Endodermal cell (in vitro differentiated cells): Measurements from ENCODE around the gene MRPS35. TPM values are rescaled to one million over a fixed set of nuclear protein-coding genes. Genes with fewer than 3 reads are reported as not detected.

ENCODE experiments used
- DNase-seq: peaks from one replicate; pipeline ENCODE4 v3.0.0-alpha.2; 2017
- H3K27ac ChIP-seq: 2 replicates; pipeline ENCODE4 v1.5.1; 2013; ENCODE audit warnings: mild to moderate bottlenecking, low read depth, low read length, moderate library complexity
- H3K27me3 ChIP-seq: 2 replicates; pipeline ENCODE4 v1.6.1; 2013; ENCODE audit warnings: mild to moderate bottlenecking, low read length, moderate library complexity; ENCODE audit not compliant: insufficient read depth, control insufficient read depth, poor library complexity, severe bottlenecking
- H3K36me3 ChIP-seq: 2 replicates; pipeline ENCODE4 v1.7.0; 2013; ENCODE audit warnings: mild to moderate bottlenecking, low read length, moderate library complexity; ENCODE audit not compliant: control insufficient read depth, insufficient read depth
- H3K4me1 ChIP-seq: one replicate; pipeline ENCODE4 v1.7.0; 2013; ENCODE audit warnings: low read length; ENCODE audit not compliant: control insufficient read depth, insufficient read depth
- H3K4me3 ChIP-seq: 2 replicates; pipeline ENCODE4 v1.5.1; 2013; ENCODE audit warnings: mild to moderate bottlenecking, low read length, moderate library complexity
- H3K9ac ChIP-seq: 2 replicates; pipeline ENCODE4 v1.6.1; 2013; ENCODE audit warnings: mild to moderate bottlenecking, low read length, moderate library complexity; ENCODE audit not compliant: poor library complexity, severe bottlenecking; ENCODE audit errors: extremely low read depth
- H3K9me3 ChIP-seq: 2 replicates; pipeline ENCODE4 v1.6.1; 2013; ENCODE audit warnings: mild to moderate bottlenecking, low read length, moderate library complexity; ENCODE audit not compliant: control insufficient read depth
- H3K27ac Mint-ChIP-seq: 2 replicates; pipeline ENCODE4 v1.8.0; 2020; ENCODE audit warnings: mixed read lengths
- H3K27me3 Mint-ChIP-seq: 2 replicates; pipeline ENCODE4 v1.8.0; 2021; ENCODE audit warnings: mild to moderate bottlenecking, mixed read lengths; ENCODE audit not compliant: insufficient read depth
- H3K36me3 Mint-ChIP-seq: 2 replicates; pipeline ENCODE4 v1.8.0; 2020; ENCODE audit warnings: low read depth, mixed read lengths
- H3K4me1 Mint-ChIP-seq: 2 replicates; pipeline ENCODE4 v1.8.0; 2020; ENCODE audit warnings: mixed read lengths
- H3K4me3 Mint-ChIP-seq: 2 replicates; pipeline ENCODE4 v1.8.0; 2020; ENCODE audit warnings: mild to moderate bottlenecking, moderate library complexity, mixed read lengths
- H3K9me3 Mint-ChIP-seq: 2 replicates; pipeline ENCODE4 v1.8.0; 2020; ENCODE audit warnings: mild to moderate bottlenecking, mixed read lengths
- CTCF ChIP-seq: fragments of 200-600 bp; sonication (generic); conservative IDR thresholded peaks from 2 replicates; pipeline ENCODE4 v1.5.0; 2021; ENCODE audit warnings: antibody characterized with exemption, mild to moderate bottlenecking
- WGBS, 2 experiments: methylation state at CpG; one replicate each; pipeline versions ENCODE4 v1.1.5 to v1.1.7; 2013; ENCODE audit warnings: missing lambda C conversion rate in 2 of 2, mixed read lengths in 1 of 2; ENCODE audit not compliant: insufficient coverage in 1 of 2, insufficient read length in 1 of 2; 5-methylcytosine and 5-hydroxymethylcytosine counted together
- total RNA-seq, 2 donors: library from RNA; stranded (reverse); fragmentation: NEBNext Ultra II Directional in 1 of 2; extraction: Animal tissue kit (Norgen Biotek cat#: 25700) in 1 of 2; gene quantifications; 2 replicates in 1 of 2; 3 replicates in 1 of 2; pipeline ENCODE4 v1.2.1, GENCODE V29; 2021

The MRPS35 gene
- total RNA-seq, 2 donors from 2014 or later, result 33.7 to 62.6 TPM

- H3K9me3 ChIP-seq, result no peaks in the 10 kb centered on the region
- WGBS, 2 experiments, result 85 to 93% methylated on average over 2 of the region's 2 CpGs
- H3K36me3 ChIP-seq, result peaks cover 8% of the 10 kb centered on the region
- no peak overlapping the region for H3K9ac ChIP-seq
- Mint-ChIP-seq H3K27ac (no peak overlapping the region), H3K9me3 (peaks cover 6% of the 10 kb centered on the region), H3K36me3 (peaks cover 37% of the 10 kb centered on the region), H3K27me3 (peaks cover 17% of the 10 kb centered on the region), H3K4me1 (peaks cover 13% of the 10 kb centered on the region), H3K4me3 (peak overlapping the region; percentile 85)
- H3K4me3 ChIP-seq, result peak overlapping the region; percentile 95
- H3K27ac ChIP-seq, result no peak overlapping the region
- H3K4me1 ChIP-seq, result no peaks in the 10 kb centered on the region
- TF ChIP-seq CTCF, result no peak
- H3K27me3 ChIP-seq, result no peaks in the 10 kb centered on the region
- no peak for DNase-seq
Observed at GRCh38 chr12:27711967-27712366, 1.3 kb downstream of the MRPS35 start.

- Histone ChIP-seq H3K9me3 (no peaks in the 10 kb centered on the region), H3K27ac (no peak overlapping the region), H3K4me3 (no peak overlapping the region), H3K36me3 (peaks cover 68% of the 10 kb centered on the region), H3K4me1 (no peaks in the 10 kb centered on the region), H3K9ac (no peak overlapping the region), H3K27me3 (no peaks in the 10 kb centered on the region)
- peaks cover 73% of the 10 kb centered on the region for H3K36me3 Mint-ChIP-seq
- H3K4me1 Mint-ChIP-seq, result no peaks in the 10 kb centered on the region
- DNase-seq, result no peak
- H3K9me3 Mint-ChIP-seq, result no peaks in the 10 kb centered on the region
- no peak for TF ChIP-seq CTCF
- no peaks in the 10 kb centered on the region for H3K27me3 Mint-ChIP-seq
- no peak overlapping the region for H3K4me3 Mint-ChIP-seq
- H3K27ac Mint-ChIP-seq, result no peak overlapping the region
- WGBS, 2 experiments, result 91 to 100% methylated on average over 1 of the region's 1 CpG
Observed at GRCh38 chr12:27723212-27723611, 12.6 kb downstream of the MRPS35 start.

GRCh38 chr12:27730097-27730588, 19.5 kb downstream of the MRPS35 start:
- H3K27me3 ChIP-seq, result no peaks in the 10 kb centered on the region
- H3K9ac ChIP-seq, result no peak overlapping the region
- no peak for TF ChIP-seq CTCF
- Mint-ChIP-seq H3K4me1 (peaks cover 12% of the 10 kb centered on the region), H3K36me3 (peaks cover 62% of the 10 kb centered on the region), H3K27me3 (no peaks in the 10 kb centered on the region), H3K9me3 (no peaks in the 10 kb centered on the region), H3K4me3 (no peak overlapping the region), H3K27ac (no peak overlapping the region)
- H3K4me3 ChIP-seq, result no peak overlapping the region
- H3K4me1 ChIP-seq, result no peaks in the 10 kb centered on the region
- peaks cover 69% of the 10 kb centered on the region for H3K36me3 ChIP-seq
- no peak overlapping the region for H3K27ac ChIP-seq
- 92 to 97% methylated on average over 4 of the region's 4 CpGs for WGBS, 2 experiments
- H3K9me3 ChIP-seq, result no peaks in the 10 kb centered on the region
- no peak for DNase-seq
